NCI-H510A (cell line): ENCODE data around the gene CELSR1.
"Not testable (repeated sequence)": the region's sequence is repeated elsewhere in the genome, so short reads cannot be mapped to it uniquely, and the experiment has no call there.

Experiments
- DNase-seq: peaks from one replicate; lab custom pipeline; 2025; lab: John Stamatoyannopoulos, UW

Gene CELSR1

GRCh38 chr22:46319319-46319718, 218.1 kb downstream of the CELSR1 start:
- no peak for DNase-seq

DNA sequence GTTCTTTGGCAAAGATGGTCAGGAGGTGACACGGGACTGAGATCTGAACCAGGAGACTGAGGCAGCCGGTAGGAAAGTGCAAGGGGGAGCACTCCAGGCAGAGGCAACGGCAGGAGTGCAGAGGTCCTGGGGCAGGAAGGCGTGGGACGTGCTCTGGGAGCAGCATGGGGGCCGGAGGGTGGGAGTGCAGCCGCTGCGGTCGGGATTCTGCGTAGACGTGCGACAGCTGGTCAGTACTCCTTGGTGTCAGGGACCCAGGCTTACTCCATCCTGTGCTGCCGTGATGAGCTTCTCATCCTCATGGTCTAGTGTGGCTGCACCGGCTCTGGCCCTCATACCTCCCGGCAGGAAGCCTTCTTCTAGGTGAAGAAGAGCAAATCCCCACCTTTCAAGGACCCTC, 218.8 kb downstream of the CELSR1 start:
- no peak for DNase-seq

GRCh38 chr22:46317646-46318045, 219.8 kb downstream of the CELSR1 start:
- no peak for DNase-seq

DNA sequence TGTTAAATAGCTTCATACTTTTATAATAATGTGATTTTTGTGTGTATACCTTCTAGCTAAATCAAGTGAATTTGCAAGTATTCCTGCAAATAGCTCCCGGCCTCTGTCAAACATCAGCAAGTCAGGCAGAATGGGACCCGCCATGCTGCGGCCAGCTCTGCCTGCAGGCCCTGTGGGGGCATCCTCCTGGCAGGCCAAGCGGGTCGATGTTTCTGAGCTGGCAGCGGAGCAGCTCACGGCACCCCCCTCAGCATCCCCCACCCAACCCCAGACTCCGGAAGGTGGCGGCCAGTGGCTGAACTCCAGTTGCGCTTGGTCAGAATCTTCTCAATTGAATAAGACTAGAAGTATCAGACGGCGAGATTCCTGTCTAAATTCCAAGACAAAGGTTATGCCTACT, 221.4 kb downstream of the CELSR1 start:
- DNase-seq: no peak

DNA sequence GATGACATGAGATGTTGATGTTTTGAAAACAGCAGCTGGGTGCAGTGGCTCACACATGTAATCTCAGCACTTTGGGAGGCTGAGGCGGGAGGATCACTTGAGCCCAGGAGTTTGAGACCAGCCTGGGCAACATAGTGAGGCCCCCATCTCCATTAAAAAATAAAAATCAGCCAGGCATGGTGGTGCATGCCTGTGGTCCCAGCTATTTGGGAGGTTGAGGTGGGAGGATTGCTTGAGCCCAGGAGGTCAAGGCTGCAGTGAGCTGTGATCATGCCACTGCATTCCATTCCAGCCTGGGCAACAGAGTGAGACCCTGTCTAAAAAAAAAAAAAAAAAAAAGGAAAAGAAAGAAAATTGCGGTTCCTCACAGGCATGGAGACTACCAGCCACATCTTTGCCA, 224.6 kb downstream of the CELSR1 start:
- DNase-seq: not testable (repeated sequence)

DNA sequence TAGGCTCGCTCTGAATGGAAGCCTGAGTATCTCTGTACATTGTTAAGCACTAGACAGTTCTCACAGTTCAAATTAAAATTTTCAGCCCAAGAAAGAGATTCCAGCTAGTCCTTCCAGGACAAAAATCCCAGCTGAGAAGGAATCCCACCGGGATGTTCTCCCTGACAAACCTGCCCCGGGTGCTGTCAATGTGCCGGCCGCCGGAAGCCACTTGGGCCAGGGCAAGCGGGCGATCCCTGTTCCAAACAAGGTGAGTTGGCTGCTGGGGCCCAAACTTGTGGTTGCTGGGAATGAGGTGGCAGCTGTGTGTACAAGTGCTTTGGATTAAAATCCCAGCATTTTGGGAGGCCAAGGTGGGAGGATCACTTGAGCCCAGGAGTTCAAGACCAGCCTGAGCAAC, 225.4 kb downstream of the CELSR1 start:
- no peak for DNase-seq
